IgD-negative memory B cell (primary cell): ENCODE measurements around the gene EDEM2. TPM values are rescaled to one million over a fixed set of nuclear protein-coding genes. Genes with fewer than 3 reads are reported as not detected.

Source experiments
- polyA plus RNA-seq: library from polyadenylated mRNA; unstranded; fragments of 300-500 nt; fragmentation: Illumina TruSeq; gene quantifications from one replicate; pipeline ENCODE4 v1.2.3, GENCODE V29; 2021

The EDEM2 gene
- polyA plus RNA-seq, 1 donor from 2014 or later: 51.9 TPM

Other genes starting within 250 kb of the EDEM2 start
- 22.3 TPM for gene GSS, start 191.5 kb downstream of the EDEM2 start, polyA plus RNA-seq
- 0.34 TPM for gene MYH7B, start 191.5 kb downstream of the EDEM2 start, polyA plus RNA-seq
- 53.4 TPM for gene TRPC4AP, start 54.5 kb downstream of the EDEM2 start, polyA plus RNA-seq
- not detected for gene PROCR, start 24.7 kb upstream of the EDEM2 start, polyA plus RNA-seq
- gene MMP24, start 79.4 kb upstream of the EDEM2 start, polyA plus RNA-seq: 0.09 TPM
- gene MMP24OS, start 130.8 kb upstream of the EDEM2 start, polyA plus RNA-seq: 14.0 TPM
- 204 TPM for gene EIF6, start 137.4 kb upstream of the EDEM2 start, polyA plus RNA-seq
- not detected for gene FAM83C, start 145.1 kb upstream of the EDEM2 start, polyA plus RNA-seq